Stimulated activated CD4-positive, alpha-beta T cell treated with anti-CD3 and anti-CD28 coated beads, Interleukin-12 subunit alpha, Interleukin-12 subunit beta, amount 100 ng/mL, for 48 hours (primary cell): ENCODE results near the gene CFAP251.
A peak's percentile ranks its signal among the peaks of the same experiment; 100 is the strongest.
"Not testable (repeated sequence)": the region's sequence is repeated elsewhere in the genome, so short reads cannot be mapped to it uniquely, and the experiment has no call there.

ENCODE experiments used
- DNase-seq, 3 donors: peaks; one replicate each; pipeline ENCODE4 v3.0.0-alpha.2; 2020; ENCODE audit warnings: low read depth in 2 of 3, low spot score in 1 of 3

Gene CFAP251

DNA sequence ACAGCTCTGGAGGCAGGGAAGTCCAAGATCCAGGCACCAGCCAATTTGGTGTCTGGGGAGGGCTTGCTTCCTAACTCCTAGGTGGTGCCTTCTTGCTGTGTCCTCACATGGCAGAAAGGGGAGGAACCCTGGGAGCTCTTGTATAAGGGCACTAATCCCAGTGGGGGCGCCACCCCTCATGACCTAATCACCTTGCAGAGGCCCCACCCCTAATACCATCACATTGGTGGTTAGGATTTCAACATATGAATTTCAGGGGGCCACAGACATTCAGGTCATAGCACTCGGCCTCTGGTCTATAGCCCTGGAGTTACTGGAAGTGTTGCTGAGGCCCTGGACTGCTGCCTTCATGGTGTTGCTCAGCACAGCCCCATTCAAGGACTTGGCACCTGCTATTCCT is 15.2 kb upstream of the CFAP251 start:
- no peak for DNase-seq

DNA sequence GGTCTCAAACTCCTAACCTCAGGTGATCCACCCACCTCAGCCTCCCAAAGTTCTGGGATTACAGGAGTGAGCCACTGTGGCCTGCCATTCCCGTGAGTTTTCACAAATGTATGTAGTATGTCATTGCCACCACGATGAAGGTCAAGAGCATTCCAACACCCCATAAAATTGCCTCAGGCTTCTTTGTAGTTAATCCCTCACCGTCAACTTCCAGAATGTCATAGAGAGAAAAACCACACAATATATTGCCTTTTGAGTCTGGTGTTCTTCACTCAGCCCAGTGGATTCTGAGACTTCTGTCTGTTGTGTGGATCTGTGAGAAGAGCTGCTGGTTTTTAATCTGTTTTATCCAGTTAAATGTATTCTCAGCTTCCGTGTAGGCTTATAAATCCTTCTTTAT is 12.6 kb upstream of the CFAP251 start:
- DNase-seq: no peak

GRCh38 chr12:121908702-121909101 is 9.7 kb upstream of the CFAP251 start:
- no peak for DNase-seq

GRCh38 chr12:121911824-121912585 is 6.4 kb upstream of the CFAP251 start:
- DNase-seq: peak in 1 of 3 donors; percentile 26

DNA sequence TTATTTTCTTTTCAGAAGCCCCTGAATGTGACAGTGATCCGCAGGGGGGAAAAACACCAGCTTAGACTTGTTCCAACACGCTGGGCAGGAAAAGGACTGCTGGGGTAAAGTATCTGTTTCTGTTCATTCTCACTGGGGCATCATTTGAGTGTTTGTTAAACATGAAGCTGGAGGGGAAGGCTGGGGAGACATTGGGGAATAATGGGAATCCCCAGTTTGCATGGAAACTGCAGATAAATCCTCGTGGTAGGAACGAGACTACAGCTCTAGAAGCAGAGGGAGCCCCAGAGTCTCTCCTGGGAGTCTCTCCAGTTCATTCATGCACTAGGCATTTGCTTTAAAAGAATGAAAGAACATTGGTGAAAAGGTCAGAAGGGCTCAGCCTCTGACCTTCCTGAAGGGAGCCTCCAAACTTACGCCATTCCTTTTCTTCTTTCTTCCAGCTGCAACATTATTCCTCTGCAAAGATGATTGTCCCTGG is 2.5 kb upstream of the CFAP251 start:
- no peak for DNase-seq

DNA sequence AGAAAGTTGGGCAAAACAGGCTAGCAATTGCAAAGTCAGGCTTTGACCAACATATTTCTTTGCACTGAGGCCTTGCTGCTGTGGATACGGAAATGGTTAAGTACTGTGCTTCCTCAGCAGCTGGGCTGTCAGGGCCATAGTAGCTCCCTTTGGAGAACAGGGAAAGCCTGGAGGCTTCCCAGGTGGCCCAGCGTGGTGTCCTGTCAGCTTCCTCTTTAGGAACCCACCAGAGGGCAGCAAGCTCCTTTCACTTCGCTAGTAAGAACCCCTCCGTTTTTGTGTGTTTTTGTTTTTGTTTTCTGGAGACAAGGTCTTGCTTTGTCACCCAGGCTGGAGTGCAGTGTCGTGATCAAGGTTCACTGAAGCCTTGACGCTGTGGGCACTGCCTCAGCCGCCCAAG is 1.7 kb upstream of the CFAP251 start:
- DNase-seq: no peak

DNA sequence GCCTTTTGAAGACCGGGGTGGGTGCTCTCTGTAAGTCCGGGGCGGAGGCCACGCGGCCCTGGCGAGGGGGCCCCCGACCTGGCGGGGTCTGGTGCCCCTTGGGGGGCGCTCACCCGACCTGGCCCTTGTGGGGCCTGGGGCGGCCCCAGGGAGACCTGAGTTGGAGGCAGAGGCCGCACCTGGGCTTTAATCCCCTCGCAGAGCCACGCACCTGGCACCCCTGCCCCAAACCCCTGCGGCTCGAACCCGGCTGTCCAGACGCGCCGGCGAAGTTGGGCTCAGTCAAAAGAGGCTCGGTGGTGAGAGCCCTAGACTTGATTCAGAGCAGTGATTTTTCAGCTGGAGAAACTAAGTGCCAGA is 267 bp downstream of the CFAP251 start:
- DNase-seq: no peak

DNA sequence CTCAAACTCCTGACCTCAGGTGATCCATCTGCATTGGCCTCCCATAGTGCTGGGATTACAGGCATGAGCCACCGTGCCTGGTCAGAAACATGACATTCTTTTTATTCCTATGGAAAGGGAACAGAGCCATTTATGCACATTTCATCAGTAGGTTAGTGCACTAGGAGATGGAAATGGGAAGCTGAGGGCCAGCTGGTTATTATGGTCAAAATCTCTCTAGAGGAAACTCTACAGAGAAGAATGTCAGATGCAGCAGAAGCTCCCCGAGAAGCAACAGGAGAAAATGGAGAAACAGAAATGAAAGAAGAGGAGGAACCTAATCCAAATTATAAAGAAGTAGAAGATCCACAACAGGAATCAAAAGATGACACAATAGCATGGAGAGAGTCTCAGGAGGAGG is 2.7 kb downstream of the CFAP251 start:
- no peak for DNase-seq

GRCh38 chr12:121925358-121925695 is 6.9 kb downstream of the CFAP251 start:
- no peak for DNase-seq

DNA sequence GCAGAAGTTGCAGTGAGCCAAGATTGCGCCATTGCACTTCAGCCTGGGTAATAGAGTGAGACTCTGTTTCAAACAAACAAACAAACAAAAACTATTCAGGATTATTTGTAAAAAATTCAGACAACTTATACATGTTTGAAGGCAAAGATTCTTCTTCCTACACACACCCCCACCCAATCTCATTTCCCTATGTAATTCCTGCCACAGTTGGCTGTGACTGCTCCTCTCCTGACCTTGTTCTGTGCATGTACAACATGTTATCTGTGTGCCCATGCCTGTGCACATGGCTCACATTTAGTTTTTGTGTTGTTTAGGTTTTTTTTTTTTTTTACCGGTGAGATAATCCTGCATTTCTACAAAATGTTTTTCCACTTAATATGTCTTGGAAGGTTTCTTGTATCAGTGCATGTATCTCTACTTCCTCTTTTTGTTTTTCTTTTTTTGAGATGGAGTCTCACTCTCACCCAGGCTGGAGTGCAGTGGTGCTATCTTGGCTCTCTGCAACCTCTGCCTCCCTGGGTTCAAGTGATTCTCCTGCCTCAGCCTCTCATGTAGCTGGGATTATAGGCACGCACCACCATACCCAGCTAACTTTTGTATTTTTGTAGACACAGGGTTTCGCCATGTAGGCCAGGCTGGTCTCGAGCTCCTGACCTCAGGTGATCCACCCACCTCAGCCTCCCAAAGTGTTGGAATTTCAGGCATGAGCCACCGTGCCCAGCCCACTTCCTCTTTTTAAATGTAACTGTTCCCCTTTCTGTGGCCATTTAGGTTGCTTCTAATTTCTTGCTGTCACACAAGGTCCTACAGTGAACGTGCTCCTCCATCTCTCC is 8.7 kb downstream of the CFAP251 start:
- no peak for DNase-seq

DNA sequence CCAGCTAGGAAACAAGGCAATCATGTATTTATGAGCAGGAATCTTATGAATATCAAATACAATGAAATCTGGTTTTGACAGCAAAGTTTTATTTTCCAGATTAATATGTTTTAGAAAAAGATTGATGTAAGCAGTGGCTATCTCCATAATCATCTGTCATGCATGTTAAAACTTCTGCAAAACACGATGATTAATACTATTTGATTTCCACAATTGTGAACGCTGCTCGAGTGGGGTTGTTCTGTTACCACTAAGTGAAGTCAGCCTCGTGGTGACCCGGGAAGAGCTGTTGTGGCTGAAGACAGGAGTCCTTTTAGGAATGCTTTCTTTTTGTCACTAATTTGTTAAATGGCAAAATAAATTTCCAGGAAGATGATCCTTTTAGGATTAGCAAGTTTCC is 9.4 kb downstream of the CFAP251 start:
- DNase-seq: no peak

DNA sequence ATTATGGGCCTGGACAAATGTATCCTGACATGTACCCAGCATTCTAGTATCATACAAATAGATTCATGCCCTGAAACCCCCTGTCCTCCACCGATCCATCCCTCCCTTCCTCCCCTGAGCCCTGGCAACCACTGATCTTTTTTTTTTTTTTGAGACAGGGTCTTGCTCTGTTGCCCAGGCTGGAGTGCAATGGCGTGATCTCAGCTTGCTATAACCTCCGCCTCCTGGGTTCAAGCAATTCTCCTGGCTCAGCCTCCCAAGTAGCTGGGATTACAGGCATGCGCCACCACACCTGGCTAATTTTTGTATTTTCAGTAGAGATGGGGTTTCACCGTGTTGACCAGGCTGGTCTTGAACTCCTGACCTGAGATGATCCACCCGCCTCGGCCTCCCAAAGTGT is 11.2 kb downstream of the CFAP251 start:
- not testable (repeated sequence) for DNase-seq

DNA sequence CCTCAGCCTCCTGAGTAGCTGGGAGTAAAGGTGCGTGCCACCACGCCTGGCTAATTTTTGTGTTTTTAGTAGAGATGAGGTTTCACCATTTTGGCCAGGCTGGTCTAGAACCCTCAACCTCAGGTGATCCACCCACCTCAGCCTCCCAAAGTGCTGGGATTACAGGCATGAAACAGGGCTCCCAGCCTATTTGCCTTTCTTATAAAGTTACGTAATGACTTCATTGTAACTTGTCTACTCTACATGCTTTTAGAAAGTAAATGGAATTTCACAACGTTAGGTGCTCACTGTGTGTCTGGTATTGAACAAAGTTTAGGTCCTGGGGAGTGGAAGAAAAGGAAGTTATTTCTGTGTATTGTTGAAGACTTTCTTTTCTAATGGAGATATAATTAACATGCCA is 12.5 kb downstream of the CFAP251 start:
- DNase-seq: no peak

DNA sequence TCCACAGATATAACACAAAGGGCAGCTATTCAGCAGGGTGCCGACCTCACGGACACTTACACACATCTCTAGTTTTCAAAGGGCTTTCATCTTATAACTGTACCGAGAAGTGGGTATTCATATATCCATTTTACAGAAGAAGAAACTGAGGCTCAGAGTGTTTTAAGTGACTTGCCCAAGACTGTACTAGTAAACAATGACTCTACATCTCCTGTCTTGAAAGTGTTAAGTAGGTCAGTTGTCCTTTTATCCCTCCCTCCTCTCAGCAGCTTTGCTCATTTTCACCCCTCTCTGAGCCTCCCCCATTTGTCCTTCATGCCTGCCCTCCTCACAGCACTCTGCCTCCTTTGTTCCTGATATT is 13.8 kb downstream of the CFAP251 start:
- no peak for DNase-seq

- DNase-seq: no peak
These were observed 14.6 kb downstream of the CFAP251 start for GRCh38 chr12:121932914-121933521.

DNA sequence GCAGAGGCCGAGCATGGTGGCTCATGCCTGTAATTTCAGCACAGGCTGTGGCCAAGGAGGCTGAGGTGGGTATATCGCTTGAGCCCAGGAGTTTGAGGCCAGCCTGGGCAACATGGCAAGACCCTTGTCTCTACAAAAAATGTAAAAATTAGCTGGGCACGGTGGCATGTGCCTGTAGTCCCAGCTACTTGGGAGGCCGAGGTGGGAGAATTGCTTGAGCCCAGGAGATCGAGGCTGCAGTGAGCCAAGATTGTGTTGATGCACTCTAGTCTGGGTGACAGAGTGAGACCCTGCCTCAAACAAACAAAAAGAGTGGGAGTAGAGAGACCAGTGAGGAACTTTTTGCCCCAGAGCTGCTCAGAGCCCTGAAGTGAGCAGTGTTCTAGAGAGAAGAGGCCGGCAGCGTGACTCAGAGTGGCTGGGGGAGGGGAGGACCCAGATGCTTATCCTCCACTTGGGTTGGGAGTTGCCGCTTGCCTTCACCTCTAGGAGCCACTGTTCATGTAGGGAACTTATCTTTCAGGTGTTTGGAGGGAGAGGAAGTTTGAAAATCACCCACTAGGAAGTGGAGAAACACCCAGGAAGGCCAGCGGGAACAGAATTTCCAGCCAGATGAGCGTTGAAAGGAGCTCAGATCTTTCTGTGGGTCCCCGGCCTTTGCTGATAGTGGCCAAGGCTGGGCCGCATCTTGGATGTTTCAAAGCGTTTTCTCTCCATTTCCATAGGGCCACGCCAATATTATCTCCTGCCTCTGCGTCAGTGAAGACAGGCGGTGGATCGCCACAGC is 15.3 kb downstream of the CFAP251 start:
- DNase-seq: no peak

DNA sequence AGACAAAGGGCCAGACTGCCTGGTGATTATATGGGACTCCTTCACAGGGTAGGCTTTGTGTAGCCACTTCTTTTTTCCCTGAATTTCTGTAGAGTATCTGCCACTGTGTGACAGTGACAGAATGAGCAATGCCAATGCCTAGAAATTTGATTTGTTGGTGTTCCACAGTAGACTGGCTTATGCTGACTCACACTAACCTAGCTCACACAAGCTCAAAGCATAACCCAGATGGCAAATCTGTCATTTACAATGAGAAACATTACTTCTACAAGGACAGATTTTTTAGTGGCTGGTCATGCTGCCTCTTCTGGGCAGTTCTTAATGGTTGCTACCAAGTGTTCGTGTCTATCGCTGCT is 15.9 kb downstream of the CFAP251 start:
- DNase-seq: no peak

DNA sequence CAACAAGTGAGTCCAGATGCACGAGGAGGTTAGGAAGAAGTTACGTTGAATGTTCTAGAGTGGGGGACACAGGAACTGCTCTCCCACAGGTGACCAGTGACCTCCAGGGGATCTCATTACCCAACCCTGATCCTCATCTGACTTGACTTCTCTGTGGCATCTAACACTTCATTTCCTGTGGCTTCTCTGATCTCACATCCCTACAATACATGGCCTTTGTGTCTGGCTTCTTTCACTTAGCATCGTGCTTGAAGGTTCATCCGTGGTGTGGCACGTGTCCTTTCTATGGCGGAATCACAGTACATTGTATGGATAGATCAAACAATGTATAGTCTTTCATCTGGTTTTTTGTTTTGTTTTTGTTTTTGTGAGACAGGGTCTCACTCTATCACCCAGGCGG is 19.3 kb downstream of the CFAP251 start:
- no peak for DNase-seq

- DNase-seq: no peak
These were observed 20.8 kb downstream of the CFAP251 start for GRCh38 chr12:121939186-121939585.

DNA sequence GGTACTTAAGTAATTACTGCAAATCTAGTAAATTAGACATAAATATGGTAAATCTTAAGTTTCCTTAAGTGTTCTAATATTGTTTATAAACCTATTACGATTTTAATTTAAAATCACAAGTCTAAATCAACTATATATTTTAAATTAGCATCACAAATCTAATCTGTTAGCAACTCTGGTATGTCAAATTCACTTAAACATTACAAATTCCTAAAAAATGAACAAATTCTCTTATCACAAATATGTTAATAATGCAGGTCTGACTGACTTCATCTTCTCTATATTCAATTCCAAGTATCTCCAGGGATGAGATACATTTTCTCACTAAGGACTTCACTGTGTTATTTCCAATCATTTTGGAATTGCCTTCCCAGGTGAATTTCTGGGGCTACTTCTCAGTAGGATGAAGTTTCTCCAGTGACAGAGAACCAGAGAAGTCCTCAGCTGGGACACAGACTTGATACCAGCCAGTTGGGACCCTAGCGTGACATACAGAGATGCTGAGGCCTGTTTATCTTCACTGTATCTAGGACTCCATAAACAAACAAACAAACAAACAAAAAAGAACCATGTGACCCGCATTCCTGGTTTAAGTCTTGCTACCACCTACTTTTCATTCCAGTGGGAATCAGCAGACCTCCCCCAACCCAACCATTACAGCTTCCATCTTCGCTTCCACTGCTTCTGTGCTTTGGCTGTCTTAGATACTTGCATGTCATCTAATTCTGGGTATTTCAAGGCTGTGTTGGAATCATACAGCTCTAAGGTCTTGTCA is 21.8 kb downstream of the CFAP251 start:
- no peak for DNase-seq
